Mesothelial cell of epicardium (in vitro differentiated cells): Measurements from ENCODE around the gene METTL22. TPM values are rescaled to one million over a fixed set of nuclear protein-coding genes. Genes with fewer than 3 reads are reported as not detected.

Experiments
- DNase-seq, 2 experiments: peaks; one replicate each; pipeline ENCODE4 v3.0.0; 2021; ENCODE audit warnings: low spot score in 2 of 2; ENCODE audit not compliant: unreplicated experiment in 2 of 2
- H3K27ac Mint-ChIP-seq: 2 replicates; pipeline ENCODE4 v1.8.0; 2021; ENCODE audit warnings: mixed read lengths
- H3K27me3 Mint-ChIP-seq: 2 replicates; pipeline ENCODE4 v1.8.0; 2021; ENCODE audit warnings: low read depth, mixed read lengths
- H3K36me3 Mint-ChIP-seq: 2 replicates; pipeline ENCODE4 v1.8.0; 2021; ENCODE audit warnings: mixed read lengths
- H3K4me1 Mint-ChIP-seq: 2 replicates; pipeline ENCODE4 v1.8.0; 2021; ENCODE audit warnings: mixed read lengths
- H3K4me3 Mint-ChIP-seq: 2 replicates; pipeline ENCODE4 v1.8.0; 2021; ENCODE audit warnings: mild to moderate bottlenecking, moderate library complexity, mixed read lengths
- H3K9me3 Mint-ChIP-seq: 2 replicates; pipeline ENCODE4 v1.8.0; 2021; ENCODE audit warnings: mixed read lengths
- total RNA-seq: library from RNA; stranded (reverse); gene quantifications from 3 replicates; pipeline ENCODE4 v1.2.1, GENCODE V29; 2021
- TF ChIP-seq, protein P1 (sequence below): fragments of 200-600 bp; sonication (generic); IDR thresholded peaks from one replicate; pipeline ENCODE4 v1.5.0; 2021; ENCODE audit warnings: antibody characterized with exemption; ENCODE audit not compliant: unreplicated experiment

The METTL22 gene, protein sequence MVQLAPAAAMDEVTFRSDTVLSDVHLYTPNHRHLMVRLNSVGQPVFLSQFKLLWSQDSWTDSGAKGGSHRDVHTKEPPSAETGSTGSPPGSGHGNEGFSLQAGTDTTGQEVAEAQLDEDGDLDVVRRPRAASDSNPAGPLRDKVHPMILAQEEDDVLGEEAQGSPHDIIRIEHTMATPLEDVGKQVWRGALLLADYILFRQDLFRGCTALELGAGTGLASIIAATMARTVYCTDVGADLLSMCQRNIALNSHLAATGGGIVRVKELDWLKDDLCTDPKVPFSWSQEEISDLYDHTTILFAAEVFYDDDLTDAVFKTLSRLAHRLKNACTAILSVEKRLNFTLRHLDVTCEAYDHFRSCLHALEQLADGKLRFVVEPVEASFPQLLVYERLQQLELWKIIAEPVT
- total RNA-seq: 57.3 to 65.8 TPM (median 63.3 TPM) in 3 replicates

DNA sequence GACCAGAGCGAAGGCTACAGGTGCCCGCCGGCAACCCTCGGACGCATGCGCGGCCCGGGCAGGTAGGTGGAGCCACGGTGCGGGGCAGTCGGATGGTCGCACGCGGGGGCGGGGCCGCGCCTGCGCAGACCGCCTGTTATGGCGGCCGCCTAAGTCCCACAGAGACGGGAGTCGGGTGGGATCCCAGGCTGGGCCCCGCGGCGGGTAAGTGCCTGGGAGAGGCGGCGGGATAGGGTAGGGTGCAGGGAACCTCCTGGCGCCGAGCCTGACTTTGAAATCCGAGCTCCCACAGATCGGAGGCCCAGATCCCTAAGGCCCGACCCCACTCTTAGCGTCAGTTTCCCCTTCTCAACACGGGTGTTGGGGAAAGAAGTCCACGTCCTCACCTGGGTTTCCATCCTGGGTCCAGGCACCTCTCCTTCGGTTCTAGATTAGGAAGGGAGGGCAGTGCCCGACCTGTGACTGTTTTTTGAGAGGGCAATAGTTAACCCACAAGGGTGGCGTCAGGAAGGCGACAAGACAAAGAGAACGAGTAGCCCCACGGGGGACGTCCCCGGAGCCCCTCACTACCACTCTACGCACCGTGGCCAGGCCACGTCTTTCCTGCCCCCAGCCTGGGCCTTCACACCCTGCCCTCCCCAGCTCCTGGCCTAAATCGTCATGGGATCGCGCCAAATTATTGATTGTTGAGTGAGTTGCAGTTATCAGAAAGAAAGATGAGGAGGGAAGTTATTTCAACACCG, at the start of gene METTL22:
Gene METTL22 (plus strand): TSS at position 127 of the 743 bp plus-strand sequence. CDS start 3,968 bp downstream, outside the sequence.
- Mint-ChIP-seq H3K4me1 (peaks cover 8% of the 10 kb centered on the region), H3K4me3 (peak within 1 kb of the TSS; percentile 98), H3K9me3 (no peaks in the 10 kb centered on the region), H3K36me3 (peaks cover 11% of the 10 kb centered on the region), H3K27me3 (peaks cover 13% of the 10 kb centered on the region), H3K27ac (peak within 1 kb of the TSS; percentile 97)
- peak; percentile 93 to 96 for DNase-seq
- TF ChIP-seq, protein P1, sequence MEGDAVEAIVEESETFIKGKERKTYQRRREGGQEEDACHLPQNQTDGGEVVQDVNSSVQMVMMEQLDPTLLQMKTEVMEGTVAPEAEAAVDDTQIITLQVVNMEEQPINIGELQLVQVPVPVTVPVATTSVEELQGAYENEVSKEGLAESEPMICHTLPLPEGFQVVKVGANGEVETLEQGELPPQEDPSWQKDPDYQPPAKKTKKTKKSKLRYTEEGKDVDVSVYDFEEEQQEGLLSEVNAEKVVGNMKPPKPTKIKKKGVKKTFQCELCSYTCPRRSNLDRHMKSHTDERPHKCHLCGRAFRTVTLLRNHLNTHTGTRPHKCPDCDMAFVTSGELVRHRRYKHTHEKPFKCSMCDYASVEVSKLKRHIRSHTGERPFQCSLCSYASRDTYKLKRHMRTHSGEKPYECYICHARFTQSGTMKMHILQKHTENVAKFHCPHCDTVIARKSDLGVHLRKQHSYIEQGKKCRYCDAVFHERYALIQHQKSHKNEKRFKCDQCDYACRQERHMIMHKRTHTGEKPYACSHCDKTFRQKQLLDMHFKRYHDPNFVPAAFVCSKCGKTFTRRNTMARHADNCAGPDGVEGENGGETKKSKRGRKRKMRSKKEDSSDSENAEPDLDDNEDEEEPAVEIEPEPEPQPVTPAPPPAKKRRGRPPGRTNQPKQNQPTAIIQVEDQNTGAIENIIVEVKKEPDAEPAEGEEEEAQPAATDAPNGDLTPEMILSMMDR: no peak

- Mint-ChIP-seq H3K4me1 (peaks cover 9% of the 10 kb centered on the region), H3K9me3 (no peaks in the 10 kb centered on the region), H3K4me3 (no peak overlapping the region), H3K36me3 (no peaks in the 10 kb centered on the region), H3K27me3 (peaks cover 33% of the 10 kb centered on the region), H3K27ac (no peak overlapping the region)
- TF ChIP-seq, protein P1: no peak
- DNase-seq: no peak
Measured at GRCh38 chr16:8572063-8572918, 49.2 kb upstream of the METTL22 start.

GRCh38 chr16:8572919-8573724, 48.4 kb upstream of the METTL22 start:
- TF ChIP-seq, protein P1: peak; percentile 45
- Mint-ChIP-seq H3K27ac (no peak overlapping the region), H3K4me3 (no peak overlapping the region), H3K4me1 (peaks cover 9% of the 10 kb centered on the region), H3K27me3 (peaks cover 39% of the 10 kb centered on the region), H3K9me3 (no peaks in the 10 kb centered on the region), H3K36me3 (no peaks in the 10 kb centered on the region)
- DNase-seq: no peak

- no peak overlapping the region for H3K4me3 Mint-ChIP-seq
- no peak for DNase-seq
- no peaks in the 10 kb centered on the region for H3K9me3 Mint-ChIP-seq
- TF ChIP-seq, protein P1: no peak
- peaks cover 9% of the 10 kb centered on the region for H3K4me1 Mint-ChIP-seq
- H3K27me3 Mint-ChIP-seq: peaks cover 42% of the 10 kb centered on the region
- no peak overlapping the region for H3K27ac Mint-ChIP-seq
- H3K36me3 Mint-ChIP-seq: no peaks in the 10 kb centered on the region
Measured at GRCh38 chr16:8575399-8575798, 46.1 kb upstream of the METTL22 start.
